C4-2B (cell line): ENCODE data around the gene PISD.

ENCODE experiments used
- H3K27ac ChIP-seq: fragments of 450-650 bp; 2 replicates; pipeline ENCODE4 v1.5.1; 2017
- CTCF ChIP-seq: fragments of 450-650 bp; conservative IDR thresholded peaks from 2 replicates; pipeline ENCODE4 v1.5.1; 2017; ENCODE audit warnings: mild to moderate bottlenecking
- ZFX ChIP-seq: fragments of 450-650 bp; IDR thresholded peaks from 2 replicates; pipeline ENCODE4 v1.6.1; 2017

PISD gene

DNA sequence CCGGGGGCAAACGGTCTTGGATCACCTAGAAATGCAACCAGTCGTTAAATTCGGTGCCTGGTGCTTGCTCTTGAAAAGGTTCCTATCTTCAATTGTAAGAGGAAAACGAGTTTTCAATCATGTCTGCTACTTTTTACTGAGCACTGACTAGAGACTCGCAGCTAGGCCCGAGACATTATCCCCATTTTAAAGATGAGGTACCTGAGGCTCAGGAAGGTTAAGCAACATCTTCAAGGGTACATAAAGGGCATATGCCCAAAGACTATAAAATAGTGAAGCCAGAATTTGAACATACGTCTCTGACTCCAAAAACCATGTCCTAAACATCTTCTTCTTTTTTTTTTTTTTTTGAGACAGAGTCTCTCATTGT is 638 bp upstream of the PISD start:
- TF ChIP-seq CTCF (no peak), ZFX (no peak)
- H3K27ac ChIP-seq, result peak overlapping the region; percentile 76

DNA sequence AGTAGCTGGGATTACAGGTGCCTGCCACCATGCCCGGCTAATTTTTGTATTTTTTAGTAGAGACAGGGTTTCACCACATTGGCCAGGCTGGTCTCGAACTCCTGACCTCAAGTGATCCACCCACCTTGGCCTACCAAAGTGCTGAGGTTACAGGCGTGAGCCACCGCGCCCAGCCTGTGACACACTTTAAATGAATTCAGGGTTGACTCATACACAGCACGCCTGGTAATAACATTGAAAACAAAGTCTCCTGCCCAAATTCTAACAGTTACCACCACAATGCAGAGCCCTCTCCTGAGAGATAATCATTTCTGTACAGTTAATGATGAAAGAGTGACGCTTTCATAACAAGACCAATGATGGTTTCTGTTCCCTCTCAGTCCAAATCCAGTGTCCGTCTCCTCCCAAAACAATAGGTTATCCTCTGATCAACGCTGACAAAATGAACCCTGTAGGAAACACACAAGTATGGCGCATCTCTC is 1.1 kb downstream of the PISD start:
- H3K27ac ChIP-seq, result peak overlapping the region; percentile 76

DNA sequence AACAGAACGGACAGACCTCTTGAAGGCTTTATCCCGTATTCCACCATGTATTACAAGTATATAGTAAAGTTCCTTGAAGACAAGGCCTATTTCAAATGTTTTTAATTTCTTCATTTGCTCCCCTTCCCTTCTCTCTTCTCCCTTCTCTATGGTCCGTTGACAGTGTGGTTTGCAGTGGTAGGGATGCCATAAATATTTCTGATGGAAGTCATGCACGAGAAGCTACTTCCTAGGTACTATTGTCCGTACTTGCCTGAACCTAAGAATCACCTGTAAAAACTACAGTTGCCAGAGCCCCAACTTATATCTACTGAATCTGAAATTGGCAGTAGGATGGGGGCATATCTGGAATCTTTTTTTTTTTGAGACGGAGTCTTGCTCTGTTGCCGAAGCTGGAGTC is 2.8 kb downstream of the PISD start:
- TF ChIP-seq ZFX (no peak), CTCF (no peak)
- H3K27ac ChIP-seq, result no peak overlapping the region

- H3K27ac ChIP-seq, result no peak overlapping the region; the same call in 1 of the 2 replicates
- no peak for TF ChIP-seq ZFX
- no peak for TF ChIP-seq CTCF
Observed at GRCh38 chr22:31654408-31654807, 7.6 kb downstream of the PISD start.

DNA sequence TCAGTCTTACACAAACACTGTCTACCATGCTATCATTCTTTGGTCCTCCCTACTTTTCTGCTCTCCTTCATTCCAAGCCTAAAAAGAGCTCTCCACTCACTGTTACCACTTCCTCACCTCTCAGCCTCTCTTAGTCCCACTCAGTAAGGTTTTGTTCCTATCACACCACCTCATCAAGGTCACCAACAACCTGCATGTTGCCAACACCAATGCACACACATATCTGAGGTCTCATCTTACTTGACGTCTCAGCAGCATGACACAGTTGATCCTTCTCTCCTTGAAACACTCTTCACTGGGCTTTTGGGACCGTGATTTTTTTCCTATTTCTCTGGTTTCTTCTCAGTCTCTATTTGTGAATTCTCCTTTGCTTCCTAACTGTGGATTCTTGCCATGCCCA is 8.1 kb downstream of the PISD start:
- TF ChIP-seq CTCF (no peak), ZFX (no peak)
- peak overlapping the region; percentile 43 for H3K27ac ChIP-seq

DNA sequence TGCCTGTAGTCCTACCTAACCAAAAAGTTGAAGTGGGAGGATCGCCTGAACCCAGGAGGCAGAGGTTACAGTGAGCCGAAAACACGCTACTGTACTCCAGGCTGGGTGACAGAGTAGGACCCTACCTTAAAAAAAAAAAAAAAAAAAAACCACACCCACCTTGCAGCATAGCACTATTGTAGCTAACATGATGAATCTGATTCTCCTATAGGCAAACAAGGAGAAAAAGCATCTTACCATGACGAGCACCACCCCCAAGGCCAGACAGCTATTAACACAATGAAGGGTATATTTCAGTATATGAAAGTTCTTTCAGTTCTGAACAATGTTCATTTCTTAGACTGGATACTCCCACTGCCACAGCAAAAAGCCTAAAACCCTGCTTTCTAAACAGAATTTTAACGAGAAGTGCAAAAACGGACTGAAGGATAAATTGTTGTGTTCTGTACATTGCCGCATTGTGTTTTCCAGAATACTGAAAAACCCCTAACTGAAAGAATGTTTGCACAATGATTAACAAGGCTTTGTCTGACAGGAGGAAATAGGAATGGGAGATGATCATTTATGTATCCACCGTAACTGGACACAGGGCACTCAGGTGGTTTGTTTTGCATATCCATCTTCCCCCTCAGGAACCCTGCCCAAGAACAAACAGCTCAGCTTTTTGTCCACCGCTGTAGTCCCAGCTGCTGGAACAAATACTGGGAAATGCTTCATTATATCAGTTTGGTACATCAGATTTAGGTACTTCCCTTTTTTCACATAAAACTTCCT is 8.9 kb downstream of the PISD start:
- TF ChIP-seq CTCF, result no peak
- TF ChIP-seq ZFX, result no peak
- H3K27ac ChIP-seq, result peak overlapping the region; percentile 43

GRCh38 chr22:31652088-31652487 is 9.9 kb downstream of the PISD start:
- no peak for TF ChIP-seq CTCF
- TF ChIP-seq ZFX, result no peak
- no peak overlapping the region for H3K27ac ChIP-seq

DNA sequence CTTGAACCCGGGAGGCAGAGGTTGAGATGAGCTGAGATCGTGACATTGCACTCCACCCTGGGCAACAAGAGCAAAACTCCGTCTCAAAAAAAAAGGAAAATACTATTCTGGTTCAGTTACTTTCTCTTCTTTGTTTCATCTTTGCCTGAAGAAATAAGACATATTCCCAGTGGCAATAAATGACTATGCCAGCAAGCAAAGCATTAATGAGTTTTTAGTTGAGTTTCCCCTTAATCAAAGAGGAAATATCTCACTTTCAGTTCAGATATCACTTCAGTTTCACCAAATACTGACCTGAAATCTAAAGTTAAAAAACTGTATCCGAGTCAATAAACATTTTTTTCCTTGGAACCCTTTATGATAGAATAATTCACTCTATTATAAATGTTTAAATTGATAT is 10.4 kb downstream of the PISD start:
- H3K27ac ChIP-seq, result no peak overlapping the region
- TF ChIP-seq CTCF (no peak), ZFX (no peak)
